Nephron (organoid): Measurements from ENCODE around the gene CHRM4.

ENCODE experiments used
- H3K27ac Mint-ChIP-seq, 3 experiments: 2 replicates each; pipeline ENCODE4 v1.8.0; 2020; ENCODE audit warnings: mixed read lengths in 3 of 3, mild to moderate bottlenecking in 2 of 3, moderate library complexity in 1 of 3
- H3K27me3 Mint-ChIP-seq: 2 replicates; pipeline ENCODE4 v1.8.0; 2021; ENCODE audit warnings: low read depth, mild to moderate bottlenecking, moderate library complexity, mixed read lengths
- H3K36me3 Mint-ChIP-seq: 2 replicates; pipeline ENCODE4 v1.8.0; 2020; ENCODE audit warnings: low read depth, mixed read lengths
- H3K4me1 Mint-ChIP-seq: 2 replicates; pipeline ENCODE4 v1.8.0; 2020; ENCODE audit warnings: mixed read lengths
- H3K4me3 Mint-ChIP-seq, 3 experiments: 2 replicates each; pipeline ENCODE4 v1.8.0; 2020; ENCODE audit warnings: mild to moderate bottlenecking in 3 of 3, mixed read lengths in 3 of 3, moderate library complexity in 2 of 3
- H3K9me3 Mint-ChIP-seq: 2 replicates; pipeline ENCODE4 v1.8.0; 2020; ENCODE audit warnings: mixed read lengths
- TF ChIP-seq, protein P1 (sequence below), 3 experiments: fragments of 200-600 bp; sonication (generic); IDR thresholded peaks; one replicate each; pipeline ENCODE4 v1.5.0; 2021; ENCODE audit warnings: antibody characterized with exemption in 3 of 3; ENCODE audit not compliant: unreplicated experiment in 3 of 3

The CHRM4 gene

DNA sequence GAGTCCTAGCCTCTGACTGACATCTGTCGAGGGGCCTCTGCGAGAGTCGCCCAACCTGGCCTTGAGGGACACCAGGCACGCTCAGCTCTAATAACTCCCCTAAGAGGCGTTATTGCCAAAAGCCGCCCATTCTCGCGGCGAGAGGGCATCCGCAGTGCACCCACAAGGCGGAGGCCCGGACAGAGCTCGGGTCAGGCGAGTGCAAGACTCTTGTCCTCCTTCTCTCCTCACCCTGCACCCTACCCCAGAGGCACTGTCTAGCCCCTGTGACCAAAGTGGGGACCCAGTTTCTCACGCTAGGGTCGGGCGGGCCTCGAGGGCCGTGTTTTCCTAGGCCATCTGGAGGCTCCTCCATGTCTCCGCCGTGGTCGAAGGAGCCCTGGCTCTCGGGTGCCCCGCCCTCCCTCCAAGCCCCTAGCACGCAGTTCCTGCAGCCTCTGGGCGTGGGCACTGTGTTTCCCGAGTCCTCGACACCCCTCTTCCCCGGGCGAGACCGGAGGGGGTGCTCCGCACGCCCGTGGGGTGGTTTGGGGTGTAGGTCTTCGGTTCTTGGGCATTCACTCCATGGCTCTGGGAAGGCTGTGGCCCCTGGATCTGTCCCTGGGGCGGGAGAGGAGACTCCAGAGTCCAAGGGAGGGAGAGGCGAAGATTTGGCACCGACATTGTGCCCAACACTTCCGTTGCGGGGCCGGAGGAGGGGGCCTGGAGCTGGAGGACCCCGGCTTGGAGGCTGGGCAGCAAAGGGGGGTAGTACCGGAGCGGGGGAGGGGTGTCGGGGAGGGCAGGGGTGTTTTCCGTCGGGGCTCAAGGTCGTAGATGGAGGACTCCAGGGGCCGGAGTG is 1.0 kb downstream of the CHRM4 start:
- H3K4me1 Mint-ChIP-seq, result peaks cover 20% of the 10 kb centered on the region

DNA sequence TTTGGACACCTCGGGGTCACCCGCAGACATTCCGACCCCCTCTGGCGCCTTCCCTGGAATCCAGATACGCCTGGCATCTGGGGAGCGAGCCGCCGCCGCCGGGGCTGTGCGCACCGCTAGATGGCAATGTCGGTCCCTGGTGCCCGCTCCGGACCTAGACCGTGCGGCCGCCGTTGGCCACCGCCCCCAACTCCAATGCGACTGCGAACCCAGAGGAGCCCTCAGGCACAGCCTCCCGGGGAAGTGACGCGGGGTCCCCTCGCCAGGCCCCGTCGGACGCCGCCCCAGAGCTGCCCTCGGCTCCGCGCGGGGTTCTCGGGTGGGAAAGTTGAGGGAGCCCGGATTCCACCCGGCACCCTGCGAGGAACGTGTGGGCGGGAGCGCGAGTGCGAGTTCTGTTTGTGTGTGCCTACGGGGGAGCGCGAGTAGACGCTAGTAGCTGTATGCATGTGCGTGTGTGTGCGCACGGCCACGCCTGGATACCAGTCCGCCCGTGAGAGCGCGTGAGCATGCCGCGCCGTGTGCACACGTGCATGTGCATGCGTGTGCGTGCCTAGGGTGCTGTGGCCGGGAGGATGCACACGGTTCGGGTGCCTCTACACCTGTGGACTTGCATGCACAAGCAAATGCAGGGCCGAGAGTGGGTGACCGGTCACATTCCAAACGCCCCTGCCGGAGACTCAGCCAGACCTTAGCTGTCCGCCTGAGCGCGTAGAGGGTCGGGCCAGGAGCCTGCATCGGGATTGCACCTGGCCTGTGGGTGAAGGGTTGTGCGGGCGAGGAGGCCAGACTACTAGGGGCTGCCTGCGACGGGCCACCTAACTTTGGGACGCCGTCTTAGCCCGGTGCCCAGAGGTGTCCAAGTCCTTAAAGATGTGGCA is 1.9 kb downstream of the CHRM4 start:
- Mint-ChIP-seq H3K36me3 (peaks cover 4% of the 10 kb centered on the region), H3K27me3 (peaks cover 74% of the 10 kb centered on the region), H3K27ac (no peak overlapping the region), H3K9me3 (no peaks in the 10 kb centered on the region), H3K4me1 (peaks cover 20% of the 10 kb centered on the region), H3K4me3 (peak overlapping the region; percentile 67 to 73 (median 68))
- TF ChIP-seq, protein P1, sequence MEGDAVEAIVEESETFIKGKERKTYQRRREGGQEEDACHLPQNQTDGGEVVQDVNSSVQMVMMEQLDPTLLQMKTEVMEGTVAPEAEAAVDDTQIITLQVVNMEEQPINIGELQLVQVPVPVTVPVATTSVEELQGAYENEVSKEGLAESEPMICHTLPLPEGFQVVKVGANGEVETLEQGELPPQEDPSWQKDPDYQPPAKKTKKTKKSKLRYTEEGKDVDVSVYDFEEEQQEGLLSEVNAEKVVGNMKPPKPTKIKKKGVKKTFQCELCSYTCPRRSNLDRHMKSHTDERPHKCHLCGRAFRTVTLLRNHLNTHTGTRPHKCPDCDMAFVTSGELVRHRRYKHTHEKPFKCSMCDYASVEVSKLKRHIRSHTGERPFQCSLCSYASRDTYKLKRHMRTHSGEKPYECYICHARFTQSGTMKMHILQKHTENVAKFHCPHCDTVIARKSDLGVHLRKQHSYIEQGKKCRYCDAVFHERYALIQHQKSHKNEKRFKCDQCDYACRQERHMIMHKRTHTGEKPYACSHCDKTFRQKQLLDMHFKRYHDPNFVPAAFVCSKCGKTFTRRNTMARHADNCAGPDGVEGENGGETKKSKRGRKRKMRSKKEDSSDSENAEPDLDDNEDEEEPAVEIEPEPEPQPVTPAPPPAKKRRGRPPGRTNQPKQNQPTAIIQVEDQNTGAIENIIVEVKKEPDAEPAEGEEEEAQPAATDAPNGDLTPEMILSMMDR (IDR thresholded peaks at IDR 0.05; ENCODE audit: unreplicated experiment in 3 of 3), result peak; percentile 72 to 81 (median 77)

More for the DNA sequence above, 1.0 kb downstream of the CHRM4 start:
- no peaks in the 10 kb centered on the region for H3K9me3 Mint-ChIP-seq
- no peaks in the 10 kb centered on the region for H3K36me3 Mint-ChIP-seq
- TF ChIP-seq, protein P1 (IDR thresholded peaks at IDR 0.05; ENCODE audit: unreplicated experiment in 3 of 3), result no peak
- H3K4me3 Mint-ChIP-seq, result peak overlapping the region; percentile 67 to 73 (median 68)
- H3K27me3 Mint-ChIP-seq, result peaks cover 74% of the 10 kb centered on the region
- no peak overlapping the region for H3K27ac Mint-ChIP-seq

DNA sequence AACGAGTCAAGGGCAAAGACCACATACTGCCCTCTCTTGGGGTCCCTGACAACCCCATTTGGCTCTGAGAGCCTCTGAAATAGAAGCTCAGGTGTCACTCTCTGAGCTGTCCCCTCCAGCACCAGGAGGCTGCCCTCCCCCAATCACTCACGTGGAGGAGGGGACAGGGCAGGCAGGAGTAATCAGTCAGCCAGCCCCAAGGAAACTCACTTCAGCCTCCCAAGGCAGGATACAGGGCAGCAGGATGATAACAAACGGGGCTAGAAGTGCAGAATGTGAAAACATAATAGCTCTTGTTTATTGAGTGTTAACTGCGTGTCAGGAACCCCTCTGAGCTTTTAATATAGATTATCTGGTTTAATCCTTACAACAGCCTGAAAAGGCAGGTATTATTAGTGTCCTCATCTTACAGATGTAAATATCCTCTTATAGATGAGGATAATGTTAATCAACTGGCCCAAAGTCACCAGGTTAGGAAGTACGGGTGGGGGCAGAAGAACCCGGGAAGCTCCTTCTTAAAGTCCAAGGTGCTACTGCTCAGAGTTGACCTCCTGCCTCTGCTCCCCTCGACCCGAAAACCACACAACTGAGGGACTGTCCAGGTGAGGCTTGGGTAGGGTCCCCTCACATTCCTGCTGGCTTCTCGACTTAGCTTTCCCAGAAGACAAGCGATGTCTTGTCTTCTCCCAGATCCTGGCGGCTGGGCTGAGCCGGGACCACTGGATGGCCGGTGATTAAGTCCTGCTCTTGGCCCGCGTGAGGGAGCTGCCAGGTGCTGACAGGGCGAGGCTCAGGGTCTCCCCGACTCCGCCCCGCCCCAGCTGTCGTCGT is 2.7 kb downstream of the CHRM4 start:
- Mint-ChIP-seq H3K27me3 (peaks cover 71% of the 10 kb centered on the region), H3K27ac (no peak overlapping the region), H3K9me3 (no peaks in the 10 kb centered on the region), H3K36me3 (peaks cover 7% of the 10 kb centered on the region), H3K4me1 (peaks cover 20% of the 10 kb centered on the region), H3K4me3 (peak overlapping the region; percentile 63 to 73 (median 67))
- TF ChIP-seq, protein P1 (IDR thresholded peaks at IDR 0.05; ENCODE audit: unreplicated experiment in 3 of 3), result no peak

DNA sequence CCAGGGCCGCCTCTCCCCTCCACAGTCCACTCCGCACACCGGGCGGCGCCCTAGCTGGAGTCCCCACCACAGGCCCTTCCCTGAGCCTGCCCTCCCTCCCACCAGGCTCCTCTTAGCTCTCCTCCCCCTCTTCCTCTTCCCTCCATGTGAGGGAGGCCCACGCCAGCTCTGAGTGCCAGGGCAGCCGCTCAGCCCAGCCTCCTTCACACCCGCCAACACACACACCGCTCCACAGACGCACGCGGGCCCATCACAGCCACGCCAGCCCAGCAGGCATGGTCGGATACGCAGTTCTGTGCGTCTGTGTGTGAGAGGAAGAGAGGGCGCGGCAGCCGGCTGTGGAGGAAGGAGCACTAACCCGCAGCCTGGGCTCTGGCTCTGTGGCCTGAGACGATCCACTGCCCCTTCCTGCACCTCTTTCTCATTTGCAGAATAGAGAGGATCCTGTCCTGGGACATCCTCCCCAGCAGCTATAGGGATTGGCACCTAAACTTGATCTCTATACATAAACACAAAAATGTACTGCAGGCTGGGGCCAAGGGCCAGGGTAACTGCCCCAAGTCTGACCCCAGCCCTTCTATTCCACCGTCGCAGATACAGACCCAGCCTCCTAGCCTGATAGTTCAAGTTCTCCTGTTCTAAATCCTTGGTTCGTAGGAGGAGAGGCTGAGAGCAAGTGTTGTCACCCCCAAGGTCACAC is 3.5 kb downstream of the CHRM4 start:
- H3K9me3 Mint-ChIP-seq, result no peaks in the 10 kb centered on the region
- TF ChIP-seq, protein P1 (IDR thresholded peaks at IDR 0.05; ENCODE audit: unreplicated experiment in 3 of 3), result no peak
- H3K27me3 Mint-ChIP-seq, result peaks cover 64% of the 10 kb centered on the region
- H3K4me3 Mint-ChIP-seq, result peak overlapping the region; percentile 48 to 64 (median 63)
- H3K27ac Mint-ChIP-seq, result no peak overlapping the region
- peaks cover 13% of the 10 kb centered on the region for H3K36me3 Mint-ChIP-seq
- peaks cover 18% of the 10 kb centered on the region for H3K4me1 Mint-ChIP-seq

DNA sequence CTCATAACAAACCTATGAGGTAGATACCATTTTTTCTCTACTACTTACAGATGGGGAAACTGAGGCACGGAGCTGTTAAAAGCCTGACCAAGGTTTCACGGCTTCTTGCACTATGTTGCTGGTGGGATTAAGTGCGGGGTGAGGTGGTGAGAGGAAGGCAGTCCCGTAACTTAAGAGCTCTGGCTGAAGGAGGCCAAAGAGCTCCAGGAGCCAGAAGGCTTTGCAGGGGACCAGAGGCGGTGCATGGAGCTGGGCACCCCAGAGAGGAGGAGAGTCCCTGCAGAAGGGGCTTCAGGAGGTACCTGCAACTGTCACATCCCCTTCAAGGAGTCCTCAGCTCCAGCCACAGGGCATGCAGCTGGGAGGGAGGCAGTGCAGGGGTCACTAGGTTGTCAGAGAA is 4.1 kb downstream of the CHRM4 start:
- TF ChIP-seq, protein P1 (IDR thresholded peaks at IDR 0.05; ENCODE audit: unreplicated experiment in 3 of 3), result no peak
- peaks cover 11% of the 10 kb centered on the region for H3K4me1 Mint-ChIP-seq
- H3K36me3 Mint-ChIP-seq, result peaks cover 13% of the 10 kb centered on the region
- H3K9me3 Mint-ChIP-seq, result no peaks in the 10 kb centered on the region
- H3K4me3 Mint-ChIP-seq, result no peak overlapping the region
- H3K27ac Mint-ChIP-seq, result no peak overlapping the region
- H3K27me3 Mint-ChIP-seq, result peaks cover 58% of the 10 kb centered on the region
